ENCODE results near the gene STK33. TPM values are rescaled to one million over a fixed set of nuclear protein-coding genes. Genes with fewer than 3 reads are reported as not detected.

Gene STK33
- total RNA-seq, 3 donors from 2014 or later, result 0.33 to 2.4 (median 1.2) TPM

DNA sequence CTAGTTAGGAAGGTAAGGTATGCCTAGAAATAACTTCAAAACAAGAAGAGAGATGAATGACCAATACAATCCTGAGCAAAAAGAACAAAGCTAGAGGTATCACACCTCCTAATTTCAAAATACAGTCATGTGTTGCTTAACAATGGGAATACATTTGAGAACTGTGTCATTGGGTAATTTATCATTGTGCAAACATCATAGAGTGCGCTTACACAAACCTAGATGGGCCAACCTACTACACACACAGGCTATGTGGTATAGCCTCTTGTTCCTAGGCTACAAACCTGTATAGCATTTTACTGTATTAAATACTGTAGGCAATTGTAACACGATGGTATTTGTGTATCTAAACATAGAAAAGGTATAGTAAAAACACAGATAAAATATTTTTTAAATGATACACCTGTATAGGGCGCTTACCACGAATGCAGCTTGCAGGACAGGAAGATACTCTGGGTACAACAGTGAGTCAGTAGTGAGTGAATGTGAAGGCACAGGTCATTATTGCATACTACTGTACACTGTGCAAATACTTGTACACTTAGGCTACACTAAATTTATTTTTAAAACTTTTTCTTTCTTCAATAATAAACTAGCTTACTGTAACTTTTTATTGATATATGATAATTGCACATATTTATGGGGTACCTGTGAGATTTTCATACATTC lies 48.2 kb downstream of the STK33 start:
- H3K36me3 ChIP-seq, result no peaks in the 10 kb centered on the region
- TF ChIP-seq POLR2A (IDR thresholded peaks at IDR 0.05) (no peak), POLR2AphosphoS5 (IDR thresholded peaks at IDR 0.05) (no peak)
- TF ChIP-seq, protein P1, sequence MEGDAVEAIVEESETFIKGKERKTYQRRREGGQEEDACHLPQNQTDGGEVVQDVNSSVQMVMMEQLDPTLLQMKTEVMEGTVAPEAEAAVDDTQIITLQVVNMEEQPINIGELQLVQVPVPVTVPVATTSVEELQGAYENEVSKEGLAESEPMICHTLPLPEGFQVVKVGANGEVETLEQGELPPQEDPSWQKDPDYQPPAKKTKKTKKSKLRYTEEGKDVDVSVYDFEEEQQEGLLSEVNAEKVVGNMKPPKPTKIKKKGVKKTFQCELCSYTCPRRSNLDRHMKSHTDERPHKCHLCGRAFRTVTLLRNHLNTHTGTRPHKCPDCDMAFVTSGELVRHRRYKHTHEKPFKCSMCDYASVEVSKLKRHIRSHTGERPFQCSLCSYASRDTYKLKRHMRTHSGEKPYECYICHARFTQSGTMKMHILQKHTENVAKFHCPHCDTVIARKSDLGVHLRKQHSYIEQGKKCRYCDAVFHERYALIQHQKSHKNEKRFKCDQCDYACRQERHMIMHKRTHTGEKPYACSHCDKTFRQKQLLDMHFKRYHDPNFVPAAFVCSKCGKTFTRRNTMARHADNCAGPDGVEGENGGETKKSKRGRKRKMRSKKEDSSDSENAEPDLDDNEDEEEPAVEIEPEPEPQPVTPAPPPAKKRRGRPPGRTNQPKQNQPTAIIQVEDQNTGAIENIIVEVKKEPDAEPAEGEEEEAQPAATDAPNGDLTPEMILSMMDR (IDR thresholded peaks at IDR 0.05), result no peak
- H3K27me3 ChIP-seq, result no peaks in the 10 kb centered on the region
- DNase-seq (ENCODE audit: low spot score in 2 of 2), result no peak
- H3K4me1 ChIP-seq, result no peaks in the 10 kb centered on the region
- no peak overlapping the region for H3K4me3 ChIP-seq
- H3K27ac ChIP-seq, result no peak overlapping the region
- H3K9me3 ChIP-seq, result peaks cover 0 to 8% of the 10 kb centered on the region in 2 donors
- intact Hi-C loops (cut with DNase I; ENCODE audit: low total_unique reads), result no loop called here

DNA sequence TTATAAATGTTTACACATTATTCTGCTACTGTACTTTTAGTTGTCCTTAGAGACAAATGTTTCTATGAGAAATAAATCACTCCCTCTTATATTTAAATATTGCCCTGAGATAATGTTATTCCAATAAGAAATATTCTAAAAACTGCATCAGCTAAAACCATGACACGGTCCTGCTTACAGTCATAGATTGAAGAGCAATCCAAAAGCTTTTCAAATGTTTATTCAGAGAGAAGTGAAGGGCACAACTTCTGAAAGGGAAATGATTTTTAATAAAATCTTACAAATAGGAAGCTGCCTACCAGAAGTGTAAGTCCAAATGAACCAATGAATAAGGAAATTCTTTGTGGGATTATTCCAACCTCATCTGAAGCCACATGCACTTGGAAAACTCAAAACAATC lies 49.2 kb downstream of the STK33 start:
- TF ChIP-seq, protein P1 (IDR thresholded peaks at IDR 0.05), result no peak
- intact Hi-C loops (cut with DNase I; ENCODE audit: low total_unique reads), result loop anchor here (5.0 kb wide), 1 partner anchor 157 kb away; no protein-coding TSS in a partner anchor
- Histone ChIP-seq H3K9me3 (peaks cover 0 to 8% of the 10 kb centered on the region in 2 donors), H3K4me1 (no peaks in the 10 kb centered on the region), H3K27me3 (no peaks in the 10 kb centered on the region), H3K27ac (no peak overlapping the region), H3K4me3 (no peak overlapping the region), H3K36me3 (no peaks in the 10 kb centered on the region)
- no peak for DNase-seq (ENCODE audit: low spot score in 2 of 2)

DNA sequence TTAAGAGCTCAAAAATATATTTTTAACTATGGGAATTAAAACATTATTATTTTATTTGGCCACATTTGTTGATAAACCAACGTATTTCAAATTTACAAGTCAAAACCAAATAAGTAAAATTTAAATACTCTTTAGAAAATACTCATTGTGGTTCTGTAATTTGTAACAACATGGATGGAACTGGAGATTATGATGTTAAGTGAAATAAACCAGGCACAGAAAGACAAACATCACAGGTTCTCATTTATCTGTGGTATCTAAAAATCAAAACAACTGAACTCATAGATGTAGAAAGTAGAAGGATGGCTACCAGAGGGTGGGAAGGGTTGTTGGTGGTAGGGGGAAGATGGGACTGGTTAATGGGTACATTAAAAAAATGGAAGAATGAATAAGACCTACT lies 50.8 kb downstream of the STK33 start:
- no peak overlapping the region for H3K27ac ChIP-seq
- no peaks in the 10 kb centered on the region for H3K4me1 ChIP-seq
- TF ChIP-seq POLR2A (IDR thresholded peaks at IDR 0.05), result no peak
- TF ChIP-seq, protein P1 (IDR thresholded peaks at IDR 0.05), result no peak
- no peak for TF ChIP-seq POLR2AphosphoS5 (IDR thresholded peaks at IDR 0.05)
- no peak overlapping the region for H3K4me3 ChIP-seq
- intact Hi-C loops (cut with DNase I; ENCODE audit: low total_unique reads), result loop anchor here (5.0 kb wide), 1 partner anchor 159 kb away; no protein-coding TSS in a partner anchor
- peaks cover 0 to 2% of the 10 kb centered on the region in 2 donors for H3K9me3 ChIP-seq
- no peaks in the 10 kb centered on the region for H3K36me3 ChIP-seq
- H3K27me3 ChIP-seq, result no peaks in the 10 kb centered on the region
- DNase-seq (ENCODE audit: low spot score in 2 of 2), result no peak

DNA sequence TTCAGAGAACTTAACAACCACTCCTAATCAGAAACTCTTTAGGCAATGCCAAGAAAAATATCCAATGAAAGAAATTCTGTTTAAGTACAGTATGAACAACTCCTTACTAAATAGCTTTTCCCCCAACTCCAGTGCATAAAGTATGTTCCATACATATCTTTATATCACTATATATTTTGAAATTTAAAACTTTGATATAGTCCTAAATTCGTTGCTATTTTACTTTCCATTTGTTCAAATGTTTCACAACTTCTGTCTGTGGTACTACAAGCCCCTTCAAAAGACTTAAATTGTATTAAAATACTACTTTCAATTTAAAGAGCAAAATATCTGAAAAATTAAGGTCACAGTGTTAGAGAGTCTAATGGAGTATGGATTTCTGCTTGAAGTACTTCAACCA lies 52.6 kb downstream of the STK33 start:
- H3K27me3 ChIP-seq, result no peaks in the 10 kb centered on the region
- no peak for DNase-seq (ENCODE audit: low spot score in 2 of 2)
- H3K4me1 ChIP-seq, result no peaks in the 10 kb centered on the region
- H3K9me3 ChIP-seq, result no peaks in the 10 kb centered on the region
- intact Hi-C loops (cut with DNase I; ENCODE audit: low total_unique reads), result loop anchor here (5.0 kb wide), 1 partner anchor 161 kb away; no protein-coding TSS in a partner anchor
- no peaks in the 10 kb centered on the region for H3K36me3 ChIP-seq
- TF ChIP-seq, protein P1 (IDR thresholded peaks at IDR 0.05), result no peak
- TF ChIP-seq POLR2AphosphoS5 (IDR thresholded peaks at IDR 0.05) (no peak), POLR2A (IDR thresholded peaks at IDR 0.05) (no peak)
- no peak overlapping the region for H3K27ac ChIP-seq
- no peak overlapping the region for H3K4me3 ChIP-seq

DNA sequence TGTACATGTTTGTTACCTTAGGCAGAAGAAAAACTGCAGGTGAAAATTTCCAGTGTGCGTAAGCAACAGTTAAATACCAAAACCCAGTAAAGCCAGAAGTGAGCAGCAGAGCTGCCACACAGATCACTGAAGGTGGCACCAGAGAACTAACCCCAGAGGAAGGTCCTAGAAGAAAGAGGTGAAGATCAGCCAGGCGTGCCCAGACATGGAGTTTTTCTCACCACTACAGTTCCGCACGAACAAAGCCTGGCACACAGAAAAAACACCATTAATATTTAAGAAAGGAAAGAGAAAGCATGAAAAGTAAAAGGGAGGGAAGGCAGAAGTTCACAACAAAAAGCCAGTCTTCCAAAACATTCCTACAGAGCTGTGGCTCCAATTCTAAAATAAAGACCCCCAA lies 60.7 kb downstream of the STK33 start:
- H3K36me3 ChIP-seq, result no peaks in the 10 kb centered on the region
- no peaks in the 10 kb centered on the region for H3K27me3 ChIP-seq
- no peaks in the 10 kb centered on the region for H3K9me3 ChIP-seq
- H3K4me3 ChIP-seq, result no peak overlapping the region
- no peak for DNase-seq (ENCODE audit: low spot score in 2 of 2)
- TF ChIP-seq, protein P1 (IDR thresholded peaks at IDR 0.05), result no peak
- TF ChIP-seq POLR2A (IDR thresholded peaks at IDR 0.05), result no peak
- no peak for TF ChIP-seq POLR2AphosphoS5 (IDR thresholded peaks at IDR 0.05)
- intact Hi-C loops (cut with DNase I; ENCODE audit: low total_unique reads), result no loop called here
- H3K4me1 ChIP-seq, result no peaks in the 10 kb centered on the region
- no peak overlapping the region for H3K27ac ChIP-seq
